VCaP (cell line): Measurements from ENCODE around the gene GSAP.

Source experiments
- H3K27ac ChIP-seq: fragments of 450-650 bp; 2 replicates; pipeline ENCODE4 v1.5.1; 2017
- CTCF ChIP-seq: fragments of 450-650 bp; conservative IDR thresholded peaks from 2 replicates; pipeline ENCODE4 v1.5.1; 2017; ENCODE audit warnings: mild to moderate bottlenecking, moderate library complexity

Gene GSAP

GRCh38 chr7:77354914-77355313 is 61.2 kb downstream of the GSAP start:
- H3K27ac ChIP-seq = no peak overlapping the region
- no peak for TF ChIP-seq CTCF

- no peak for TF ChIP-seq CTCF
- no peak overlapping the region for H3K27ac ChIP-seq
Measured at GRCh38 chr7:77354484-77354883, 61.7 kb downstream of the GSAP start.

GRCh38 chr7:77353911-77354310 is 62.2 kb downstream of the GSAP start:
- no peak for TF ChIP-seq CTCF
- no peak overlapping the region for H3K27ac ChIP-seq

- H3K27ac ChIP-seq = no peak overlapping the region
- TF ChIP-seq CTCF = no peak
Measured at GRCh38 chr7:77353407-77353721, 62.8 kb downstream of the GSAP start.

GRCh38 chr7:77352665-77353406 is 63.3 kb downstream of the GSAP start:
- no peak overlapping the region for H3K27ac ChIP-seq
- no peak for TF ChIP-seq CTCF

GRCh38 chr7:77351539-77352004 is 64.6 kb downstream of the GSAP start:
- no peak overlapping the region for H3K27ac ChIP-seq

GRCh38 chr7:77349141-77349540 is 67.0 kb downstream of the GSAP start:
- TF ChIP-seq CTCF = no peak
- no peak overlapping the region for H3K27ac ChIP-seq

More at GRCh38 chr7:77351539-77352004, 64.6 kb downstream of the GSAP start:
- TF ChIP-seq CTCF = no peak
